IMR-90 (cell line): ENCODE results near the gene AGAP1. TPM values are rescaled to one million over a fixed set of nuclear protein-coding genes. Genes with fewer than 3 reads are reported as not detected.

Source experiments
- ATAC-seq: fragments of 200-7000 bp; cut with Tn5 transposase; 2 replicates; pipeline ENCODE4 v1.9.1; 2020; ENCODE audit warnings: low read depth, mild to moderate bottlenecking, moderate library complexity
- BruUV-seq: library from RNA; stranded (reverse); fragments of 400-500 nt; replicated peaks from 2 replicates; lab custom pipeline; 2021; lab: Mats Ljungman, UMichigan
- CTCF ChIA-PET: fragments of 300-600 bp; formaldehyde crosslinking; extraction: SDS; loops from one replicate; lab custom pipeline; 2021; ENCODE audit warnings: antibody characterized with exemption; lab: Yijun Ruan, JAX
- POLR2A ChIA-PET: fragments of 300-600 bp; sonication (Branson Sonifier 250); formaldehyde crosslinking; loops from one replicate; lab custom pipeline; 2022; ENCODE audit warnings: antibody characterized with exemption; ENCODE audit not compliant: unreplicated experiment; lab: Charles Lee
- DNase-seq: peaks from one replicate; pipeline ENCODE4 v3.0.0; 2013
- H2AFZ ChIP-seq: replicated peaks from 2 replicates; pipeline ENCODE3; 2013; ENCODE audit warnings: low read length, mild to moderate bottlenecking; ENCODE audit not compliant: poor library complexity
- H2AK5ac ChIP-seq: 2 replicates; pipeline ENCODE4 v1.6.1; 2013; ENCODE audit warnings: low read depth, low read length, inconsistent platforms
- H2AK9ac ChIP-seq: replicated peaks from 2 replicates; pipeline ENCODE3; 2013; ENCODE audit warnings: mild to moderate bottlenecking, low read depth, low read length, moderate library complexity; ENCODE audit not compliant: poor library complexity
- H2BK120ac ChIP-seq: 2 replicates; pipeline ENCODE4 v1.6.1; 2013; ENCODE audit warnings: low read depth, low read length, inconsistent platforms
- H2BK15ac ChIP-seq: 3 replicates; pipeline ENCODE4 v1.6.1; 2013; ENCODE audit warnings: low read depth, low read length, inconsistent platforms
- H2BK20ac ChIP-seq: 2 replicates; pipeline ENCODE4 v1.6.1; 2013; ENCODE audit warnings: low read depth, mild to moderate bottlenecking, inconsistent platforms, low read length, moderate library complexity
- H2BK5ac ChIP-seq: 2 replicates; pipeline ENCODE4 v1.6.1; 2013; ENCODE audit warnings: mild to moderate bottlenecking, low read depth, low read length, inconsistent platforms; ENCODE audit not compliant: poor library complexity, severe bottlenecking
- H3K14ac ChIP-seq: replicated peaks from 2 replicates; pipeline ENCODE4 v1.6.1; 2013; ENCODE audit warnings: low read depth, low read length, inconsistent platforms
- H3K18ac ChIP-seq: 2 replicates; pipeline ENCODE4 v1.6.1; 2013; ENCODE audit warnings: low read depth, low read length, control low read depth
- H3K23ac ChIP-seq: 2 replicates; pipeline ENCODE4 v1.6.1; 2013; ENCODE audit warnings: low read depth, low read length, inconsistent platforms
- H3K27ac ChIP-seq: 2 replicates; pipeline ENCODE4 v1.5.1; 2013; ENCODE audit warnings: mild to moderate bottlenecking, control low read depth, low read length; ENCODE audit not compliant: insufficient read depth
- H3K27me3 ChIP-seq: 2 replicates; pipeline ENCODE4 v1.6.1; 2013; ENCODE audit warnings: low read length; ENCODE audit not compliant: control insufficient read depth, insufficient read depth
- H3K36me3 ChIP-seq: 2 replicates; pipeline ENCODE4 v1.6.1; 2013; ENCODE audit warnings: low read length, mixed read lengths; ENCODE audit not compliant: control insufficient read depth, insufficient read depth
- H3K4ac ChIP-seq: 2 replicates; pipeline ENCODE4 v1.6.1; 2013; ENCODE audit warnings: low read depth, low read length, inconsistent platforms
- H3K4me1 ChIP-seq: 2 replicates; pipeline ENCODE4 v1.6.1; 2013; ENCODE audit warnings: low read length, mixed read lengths; ENCODE audit not compliant: control insufficient read depth, insufficient read depth
- H3K4me2 ChIP-seq: 2 replicates; pipeline ENCODE4 v1.6.1; 2013; ENCODE audit warnings: low read depth, mild to moderate bottlenecking, control low read depth, low read length, moderate library complexity
- H3K4me3 ChIP-seq: 2 replicates; pipeline ENCODE4 v1.5.1; 2013; ENCODE audit warnings: low read depth, mild to moderate bottlenecking, control low read depth, low read length, moderate library complexity; ENCODE audit not compliant: insufficient read depth
- H3K56ac ChIP-seq: 2 replicates; pipeline ENCODE4 v1.6.1; 2013; ENCODE audit warnings: low read length, inconsistent platforms; ENCODE audit not compliant: insufficient read depth; ENCODE audit errors: extremely low read depth
- H3K79me1 ChIP-seq, 2 experiments: 2 replicates each; pipeline ENCODE4 v1.6.1; 2013; ENCODE audit warnings: low read length in 2 of 2, inconsistent platforms in 1 of 2, low read depth in 1 of 2
- H3K9ac ChIP-seq: 2 replicates; pipeline ENCODE4 v1.6.1; 2013; ENCODE audit warnings: low read depth, low read length, control low read depth
- H3K9me1 ChIP-seq: 2 replicates; pipeline ENCODE4 v1.6.1; 2013; ENCODE audit warnings: low read length, inconsistent platforms; ENCODE audit not compliant: insufficient read depth
- H3K9me3 ChIP-seq: 2 replicates; pipeline ENCODE4 v1.6.1; 2013; ENCODE audit warnings: low read length; ENCODE audit not compliant: control insufficient read depth, insufficient read depth
- H4K20me1 ChIP-seq: 2 replicates; pipeline ENCODE4 v1.6.1; 2013; ENCODE audit warnings: low read length, inconsistent platforms; ENCODE audit not compliant: insufficient read depth
- H4K5ac ChIP-seq: 2 replicates; pipeline ENCODE4 v1.6.1; 2013; ENCODE audit warnings: mild to moderate bottlenecking, low read depth, low read length, control low read depth
- H4K8ac ChIP-seq, 2 experiments: 2 replicates each; pipeline ENCODE4 v1.6.1; 2013; ENCODE audit warnings: low read depth in 2 of 2, low read length in 2 of 2, control low read depth in 1 of 2, inconsistent platforms in 1 of 2
- H4K91ac ChIP-seq: 2 replicates; pipeline ENCODE4 v1.6.1; 2013; ENCODE audit warnings: low read depth, low read length, inconsistent platforms; ENCODE audit not compliant: insufficient read depth
- BHLHE40 ChIP-seq: fragments of 150-350 bp; IDR thresholded peaks from 2 replicates; pipeline ENCODE4 v1.6.1; 2016; ENCODE audit warnings: mild to moderate bottlenecking, low read depth, low read length
- CEBPB ChIP-seq: IDR thresholded peaks from 2 replicates; pipeline ENCODE4 v1.6.1; 2012; ENCODE audit warnings: low read depth, low read length, improper control_type of control experiment
- CHD1 ChIP-seq: IDR thresholded peaks from 2 replicates; pipeline ENCODE4 v1.6.1; 2012; ENCODE audit warnings: low read depth, low read length, improper control_type of control experiment
- FOS ChIP-seq: fragments of 150-350 bp; IDR thresholded peaks from 2 replicates; pipeline ENCODE4 v1.6.1; 2016; ENCODE audit warnings: low read depth, low read length
- MAFK ChIP-seq: IDR thresholded peaks from 2 replicates; pipeline ENCODE4 v1.6.1; 2012; ENCODE audit warnings: low read depth, low read length, improper control_type of control experiment
- MAZ ChIP-seq: IDR thresholded peaks from 2 replicates; pipeline ENCODE4 v1.6.1; 2012; ENCODE audit warnings: low read depth, mild to moderate bottlenecking, low read length, improper control_type of control experiment, moderate library complexity, borderline replicate concordance
- MXI1 ChIP-seq: IDR thresholded peaks from 2 replicates; pipeline ENCODE4 v1.6.1; 2012; ENCODE audit warnings: low read depth, mild to moderate bottlenecking, low read length, moderate library complexity, borderline replicate concordance
- NFE2L2 ChIP-seq: fragments of 150-350 bp; IDR thresholded peaks from 2 replicates; pipeline ENCODE4 v1.6.1; 2016; ENCODE audit warnings: low read depth, mild to moderate bottlenecking, low read length
- POLR2A ChIP-seq: IDR thresholded peaks from 2 replicates; pipeline ENCODE4 v1.6.1; 2012; ENCODE audit warnings: mild to moderate bottlenecking, low read depth, low read length
- RAD21 ChIP-seq: IDR thresholded peaks from 2 replicates; pipeline ENCODE4 v1.6.1; 2012; ENCODE audit warnings: low read length, improper control_type of control experiment
- RFX5 ChIP-seq: IDR thresholded peaks from 2 replicates; pipeline ENCODE4 v1.8.0; 2012; ENCODE audit warnings: low read depth, mild to moderate bottlenecking, low read length, moderate library complexity
- SMC3 ChIP-seq: fragments of 150-350 bp; IDR thresholded peaks from 2 replicates; pipeline ENCODE4 v1.6.1; 2016; ENCODE audit warnings: low read depth, mild to moderate bottlenecking, antibody characterized with exemption, low read length, moderate library complexity
- WGBS, 2 experiments: methylation state at CpG; one replicate each; pipeline versions ENCODE4 v1.1.5 to v1.1.7; 2013; ENCODE audit warnings: missing lambda C conversion rate in 2 of 2; ENCODE audit not compliant: insufficient read length in 1 of 2; ENCODE audit errors: extremely low coverage in 2 of 2; 5-methylcytosine and 5-hydroxymethylcytosine counted together
- dilution Hi-C: fragments of 300-500 bp; cut with HindIII; formaldehyde crosslinking; loops from one replicate; pipeline ENCODE4 v1.14.3; 2018; ENCODE audit warnings: low sequenced_read_pairs; ENCODE audit not compliant: unreplicated experiment
- in situ Hi-C: fragments of 300-500 bp; cut with MboI; formaldehyde crosslinking; loops from 3 replicates; pipeline ENCODE4 v1.14.3; 2019; ENCODE audit warnings: low sequenced_read_pairs, inconsistent platforms, mixed read lengths
- intact Hi-C: fragments of 100-400 bp; cut with micrococcal nuclease; formaldehyde crosslinking; loops from 2 replicates; pipeline ENCODE4 v1.10.0; 2022
- polyA plus RNA-seq, 3 experiments: library from polyadenylated mRNA; depleted of rRNA; stranded (reverse); fragments of >200 nt; gene quantifications; 2 replicates each; pipeline ENCODE4 v1.2.3, GENCODE V29; 2012; ENCODE audit warnings: low replicate concordance in 1 of 3
- total RNA-seq: library from RNA; depleted of rRNA; stranded (reverse); fragments of >200 nt; gene quantifications from 2 replicates; pipeline ENCODE4 v1.2.3, GENCODE V29; 2012
- TF ChIP-seq, protein P1 (sequence below): fragments of 150-350 bp; IDR thresholded peaks from 2 replicates; pipeline ENCODE4 v1.6.1; 2016; ENCODE audit warnings: low read depth, mild to moderate bottlenecking, low read length, moderate library complexity, borderline replicate concordance
- TF ChIP-seq, protein P2 (sequence below): fragments of 150-350 bp; IDR thresholded peaks from 2 replicates; pipeline ENCODE4 v1.6.1; 2017; ENCODE audit warnings: mild to moderate bottlenecking, antibody characterized with exemption, low read length, low read depth
- TF ChIP-seq, protein P3 (sequence below): conservative IDR thresholded peaks from 2 replicates; pipeline ENCODE4 v1.5.1; 2012; ENCODE audit warnings: mild to moderate bottlenecking, low read depth, low read length, improper control_type of control experiment

AGAP1 gene
- total and polyA plus RNA-seq, 2 of the 4 experiments (the other 2 are of a cell fraction) = 15.1 to 16.4 TPM

- H3K9me1 ChIP-seq = peaks cover 4% of the 10 kb centered on the region
- H2BK120ac ChIP-seq = no peak overlapping the region
- no peak overlapping the region for H3K4me3 ChIP-seq
- H2AFZ ChIP-seq = no peak overlapping the region
- peaks cover 79% of the 10 kb centered on the region for H4K20me1 ChIP-seq
- H3K18ac ChIP-seq = no peak overlapping the region
- H2BK20ac ChIP-seq = no peak overlapping the region
- H4K8ac ChIP-seq = no peak overlapping the region
- DNase-seq (no peak), ATAC-seq (no peak)
- no peak overlapping the region for H2BK15ac ChIP-seq
- ChIA-PET POLR2A (no interaction called here), CTCF (interaction anchor here (0.9 kb wide), 1 partner anchor 31 kb away, joined by 3 read pairs; no protein-coding TSS in a partner anchor)
- H3K79me1 ChIP-seq = peaks cover 24 to 65% of the 10 kb centered on the region in 2 experiments
- H3K4ac ChIP-seq = no peak overlapping the region
- no peaks in the 10 kb centered on the region for H3K4me1 ChIP-seq
- dilution Hi-C loops (no loop called here), intact Hi-C loops (no loop called here), in situ Hi-C loops (no loop called here)
- no peak overlapping the region for H3K27ac ChIP-seq
- no peak overlapping the region for H3K56ac ChIP-seq
- no peak overlapping the region for H3K14ac ChIP-seq
- H3K9ac ChIP-seq = no peak overlapping the region
- H3K23ac ChIP-seq = no peak overlapping the region
- no peak overlapping the region for H3K4me2 ChIP-seq
- peaks cover 2% of the 10 kb centered on the region; the same call in 1 of the 2 replicates for H3K9me3 ChIP-seq
- H4K5ac ChIP-seq = no peak overlapping the region
- no peak overlapping the region for H2AK9ac ChIP-seq
- H4K91ac ChIP-seq = no peak overlapping the region
- no peaks in the 10 kb centered on the region for H3K36me3 ChIP-seq
- no peak overlapping the region for H2BK5ac ChIP-seq
- H3K27me3 ChIP-seq = no peaks in the 10 kb centered on the region
- no peak overlapping the region for H2AK5ac ChIP-seq
- no CpG with 5 or more reads among the region's 20 CpGs for WGBS, 2 experiments
- BruUV-seq = no TSS peak
- TF ChIP-seq, protein P1, sequence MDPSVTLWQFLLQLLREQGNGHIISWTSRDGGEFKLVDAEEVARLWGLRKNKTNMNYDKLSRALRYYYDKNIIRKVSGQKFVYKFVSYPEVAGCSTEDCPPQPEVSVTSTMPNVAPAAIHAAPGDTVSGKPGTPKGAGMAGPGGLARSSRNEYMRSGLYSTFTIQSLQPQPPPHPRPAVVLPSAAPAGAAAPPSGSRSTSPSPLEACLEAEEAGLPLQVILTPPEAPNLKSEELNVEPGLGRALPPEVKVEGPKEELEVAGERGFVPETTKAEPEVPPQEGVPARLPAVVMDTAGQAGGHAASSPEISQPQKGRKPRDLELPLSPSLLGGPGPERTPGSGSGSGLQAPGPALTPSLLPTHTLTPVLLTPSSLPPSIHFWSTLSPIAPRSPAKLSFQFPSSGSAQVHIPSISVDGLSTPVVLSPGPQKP = no peak
- TF ChIP-seq, protein P2, sequence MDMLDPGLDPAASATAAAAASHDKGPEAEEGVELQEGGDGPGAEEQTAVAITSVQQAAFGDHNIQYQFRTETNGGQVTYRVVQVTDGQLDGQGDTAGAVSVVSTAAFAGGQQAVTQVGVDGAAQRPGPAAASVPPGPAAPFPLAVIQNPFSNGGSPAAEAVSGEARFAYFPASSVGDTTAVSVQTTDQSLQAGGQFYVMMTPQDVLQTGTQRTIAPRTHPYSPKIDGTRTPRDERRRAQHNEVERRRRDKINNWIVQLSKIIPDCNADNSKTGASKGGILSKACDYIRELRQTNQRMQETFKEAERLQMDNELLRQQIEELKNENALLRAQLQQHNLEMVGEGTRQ = no peak
- TF ChIP-seq SMC3 (no peak), RAD21 (no peak), MAZ (no peak), FOS (no peak), BHLHE40 (no peak), NFE2L2 (no peak), POLR2A (no peak), MAFK (no peak), RFX5 (no peak), MXI1 (no peak), CEBPB (no peak), CHD1 (no peak)
- TF ChIP-seq, protein P3, sequence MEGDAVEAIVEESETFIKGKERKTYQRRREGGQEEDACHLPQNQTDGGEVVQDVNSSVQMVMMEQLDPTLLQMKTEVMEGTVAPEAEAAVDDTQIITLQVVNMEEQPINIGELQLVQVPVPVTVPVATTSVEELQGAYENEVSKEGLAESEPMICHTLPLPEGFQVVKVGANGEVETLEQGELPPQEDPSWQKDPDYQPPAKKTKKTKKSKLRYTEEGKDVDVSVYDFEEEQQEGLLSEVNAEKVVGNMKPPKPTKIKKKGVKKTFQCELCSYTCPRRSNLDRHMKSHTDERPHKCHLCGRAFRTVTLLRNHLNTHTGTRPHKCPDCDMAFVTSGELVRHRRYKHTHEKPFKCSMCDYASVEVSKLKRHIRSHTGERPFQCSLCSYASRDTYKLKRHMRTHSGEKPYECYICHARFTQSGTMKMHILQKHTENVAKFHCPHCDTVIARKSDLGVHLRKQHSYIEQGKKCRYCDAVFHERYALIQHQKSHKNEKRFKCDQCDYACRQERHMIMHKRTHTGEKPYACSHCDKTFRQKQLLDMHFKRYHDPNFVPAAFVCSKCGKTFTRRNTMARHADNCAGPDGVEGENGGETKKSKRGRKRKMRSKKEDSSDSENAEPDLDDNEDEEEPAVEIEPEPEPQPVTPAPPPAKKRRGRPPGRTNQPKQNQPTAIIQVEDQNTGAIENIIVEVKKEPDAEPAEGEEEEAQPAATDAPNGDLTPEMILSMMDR = no peak
Measured at GRCh38 chr2:235533616-235534385, 40.0 kb downstream of the AGAP1 start.
